SK-N-SH (cell line): Measurements from ENCODE around the gene TBKBP1.

Experiments used
- CHD2 ChIP-seq: fragments of 150-350 bp; IDR thresholded peaks from 2 replicates; pipeline ENCODE4 v1.6.1; 2018; ENCODE audit warnings: low read length; ENCODE audit not compliant: partially characterized antibody
- ELF1 ChIP-seq: IDR thresholded peaks from 2 replicates; pipeline ENCODE4 v1.4.0; 2012
- EZH2phosphoT487 ChIP-seq: fragments of 200-600 bp; sonication (generic); IDR thresholded peaks from 2 replicates; pipeline ENCODE4 v1.6.1; 2017; ENCODE audit warnings: low read depth, mixed run types, mild to moderate bottlenecking, antibody characterized with exemption, moderate library complexity, borderline replicate concordance
- FOXJ3 ChIP-seq: sonication (generic); formaldehyde crosslinking; IDR thresholded peaks from 2 replicates; pipeline ENCODE4 v1.5.1; 2020; ENCODE audit warnings: mild to moderate bottlenecking, missing genetic modification reagents
- GATA2 ChIP-seq: sonication (generic); formaldehyde crosslinking; IDR thresholded peaks from 2 replicates; pipeline ENCODE4 v1.5.0; 2020; ENCODE audit warnings: mild to moderate bottlenecking, missing genetic modification reagents
- JUND ChIP-seq: IDR thresholded peaks from 2 replicates; pipeline ENCODE4 v1.4.0; 2012
- MAX ChIP-seq: IDR thresholded peaks from 2 replicates; pipeline ENCODE4 v1.4.0; 2012; ENCODE audit warnings: low read depth
- RAD21 ChIP-seq: IDR thresholded peaks from 2 replicates; pipeline ENCODE4 v1.6.1; 2012; ENCODE audit warnings: mild to moderate bottlenecking, low read length
- SMC3 ChIP-seq: IDR thresholded peaks from 2 replicates; pipeline ENCODE4 v1.6.1; 2012; ENCODE audit warnings: low read depth, low read length, improper control_type of control experiment
- TAF1 ChIP-seq: IDR thresholded peaks from 2 replicates; pipeline ENCODE4 v1.6.1; 2012; ENCODE audit warnings: low read depth, mild to moderate bottlenecking, low read length, moderate library complexity, borderline replicate concordance
- TCF12 ChIP-seq: IDR thresholded peaks from 2 replicates; pipeline ENCODE4 v1.4.0; 2012
- YY1 ChIP-seq: IDR thresholded peaks from 2 replicates; pipeline ENCODE4 v1.4.0; 2012; ENCODE audit warnings: low read depth, mild to moderate bottlenecking
- TF ChIP-seq, protein P1 (sequence below): fragments of 200-600 bp; sonication (generic); IDR thresholded peaks from 2 replicates; pipeline ENCODE4 v1.6.1; 2017; ENCODE audit warnings: antibody characterized with exemption, mild to moderate bottlenecking, moderate library complexity
- TF ChIP-seq, protein P2 (sequence below): IDR thresholded peaks from 2 replicates; pipeline ENCODE4 v1.6.1; 2012; ENCODE audit warnings: mild to moderate bottlenecking, low read depth, low read length, moderate library complexity

- TF ChIP-seq, protein P1, sequence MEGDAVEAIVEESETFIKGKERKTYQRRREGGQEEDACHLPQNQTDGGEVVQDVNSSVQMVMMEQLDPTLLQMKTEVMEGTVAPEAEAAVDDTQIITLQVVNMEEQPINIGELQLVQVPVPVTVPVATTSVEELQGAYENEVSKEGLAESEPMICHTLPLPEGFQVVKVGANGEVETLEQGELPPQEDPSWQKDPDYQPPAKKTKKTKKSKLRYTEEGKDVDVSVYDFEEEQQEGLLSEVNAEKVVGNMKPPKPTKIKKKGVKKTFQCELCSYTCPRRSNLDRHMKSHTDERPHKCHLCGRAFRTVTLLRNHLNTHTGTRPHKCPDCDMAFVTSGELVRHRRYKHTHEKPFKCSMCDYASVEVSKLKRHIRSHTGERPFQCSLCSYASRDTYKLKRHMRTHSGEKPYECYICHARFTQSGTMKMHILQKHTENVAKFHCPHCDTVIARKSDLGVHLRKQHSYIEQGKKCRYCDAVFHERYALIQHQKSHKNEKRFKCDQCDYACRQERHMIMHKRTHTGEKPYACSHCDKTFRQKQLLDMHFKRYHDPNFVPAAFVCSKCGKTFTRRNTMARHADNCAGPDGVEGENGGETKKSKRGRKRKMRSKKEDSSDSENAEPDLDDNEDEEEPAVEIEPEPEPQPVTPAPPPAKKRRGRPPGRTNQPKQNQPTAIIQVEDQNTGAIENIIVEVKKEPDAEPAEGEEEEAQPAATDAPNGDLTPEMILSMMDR, result no peak
- TF ChIP-seq GATA2 (CRISPR knock-in tag) (no peak), JUND (no peak), TAF1 (no peak), MAX (no peak), YY1 (no peak), CHD2 (no peak), RAD21 (no peak), EZH2phosphoT487 (no peak), SMC3 (no peak), TCF12 (no peak), ELF1 (no peak), FOXJ3 (CRISPR knock-in tag) (no peak)
- TF ChIP-seq, protein P2, sequence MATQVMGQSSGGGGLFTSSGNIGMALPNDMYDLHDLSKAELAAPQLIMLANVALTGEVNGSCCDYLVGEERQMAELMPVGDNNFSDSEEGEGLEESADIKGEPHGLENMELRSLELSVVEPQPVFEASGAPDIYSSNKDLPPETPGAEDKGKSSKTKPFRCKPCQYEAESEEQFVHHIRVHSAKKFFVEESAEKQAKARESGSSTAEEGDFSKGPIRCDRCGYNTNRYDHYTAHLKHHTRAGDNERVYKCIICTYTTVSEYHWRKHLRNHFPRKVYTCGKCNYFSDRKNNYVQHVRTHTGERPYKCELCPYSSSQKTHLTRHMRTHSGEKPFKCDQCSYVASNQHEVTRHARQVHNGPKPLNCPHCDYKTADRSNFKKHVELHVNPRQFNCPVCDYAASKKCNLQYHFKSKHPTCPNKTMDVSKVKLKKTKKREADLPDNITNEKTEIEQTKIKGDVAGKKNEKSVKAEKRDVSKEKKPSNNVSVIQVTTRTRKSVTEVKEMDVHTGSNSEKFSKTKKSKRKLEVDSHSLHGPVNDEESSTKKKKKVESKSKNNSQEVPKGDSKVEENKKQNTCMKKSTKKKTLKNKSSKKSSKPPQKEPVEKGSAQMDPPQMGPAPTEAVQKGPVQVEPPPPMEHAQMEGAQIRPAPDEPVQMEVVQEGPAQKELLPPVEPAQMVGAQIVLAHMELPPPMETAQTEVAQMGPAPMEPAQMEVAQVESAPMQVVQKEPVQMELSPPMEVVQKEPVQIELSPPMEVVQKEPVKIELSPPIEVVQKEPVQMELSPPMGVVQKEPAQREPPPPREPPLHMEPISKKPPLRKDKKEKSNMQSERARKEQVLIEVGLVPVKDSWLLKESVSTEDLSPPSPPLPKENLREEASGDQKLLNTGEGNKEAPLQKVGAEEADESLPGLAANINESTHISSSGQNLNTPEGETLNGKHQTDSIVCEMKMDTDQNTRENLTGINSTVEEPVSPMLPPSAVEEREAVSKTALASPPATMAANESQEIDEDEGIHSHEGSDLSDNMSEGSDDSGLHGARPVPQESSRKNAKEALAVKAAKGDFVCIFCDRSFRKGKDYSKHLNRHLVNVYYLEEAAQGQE, result no peak
Observed at GRCh38 chr17:47728214-47728877, 34.4 kb downstream of the TBKBP1 start.
